HG03457 (cell line): ENCODE data around the gene OTUB2.

ENCODE experiments used
- ATAC-seq: cut with Tn5 transposase; IDR thresholded peaks from one replicate; pipeline ENCODE4 v1.9.1; 2021; ENCODE audit warnings: moderate number of reproducible peaks; ENCODE audit not compliant: unreplicated experiment

OTUB2 gene

DNA sequence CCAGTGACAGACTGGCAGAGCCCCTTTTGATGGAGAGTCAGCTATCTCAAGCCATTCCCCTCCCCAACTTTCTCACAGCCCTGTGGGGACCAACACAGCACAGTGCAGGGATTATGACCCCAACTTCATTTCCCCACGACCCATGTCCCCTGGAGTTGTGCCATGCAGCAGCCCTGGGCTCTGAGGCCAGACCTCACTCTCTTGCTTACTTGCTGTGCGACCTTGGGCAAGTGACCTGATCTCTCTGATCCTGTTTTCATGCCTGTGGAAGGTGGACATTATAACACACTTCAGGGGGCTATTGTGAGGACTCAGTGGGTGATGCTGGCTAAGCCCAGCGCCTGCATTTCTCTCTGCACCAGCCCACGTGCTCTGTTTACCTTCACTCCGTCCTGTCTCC, 14.1 kb downstream of the OTUB2 start:
- ATAC-seq: no peak

DNA sequence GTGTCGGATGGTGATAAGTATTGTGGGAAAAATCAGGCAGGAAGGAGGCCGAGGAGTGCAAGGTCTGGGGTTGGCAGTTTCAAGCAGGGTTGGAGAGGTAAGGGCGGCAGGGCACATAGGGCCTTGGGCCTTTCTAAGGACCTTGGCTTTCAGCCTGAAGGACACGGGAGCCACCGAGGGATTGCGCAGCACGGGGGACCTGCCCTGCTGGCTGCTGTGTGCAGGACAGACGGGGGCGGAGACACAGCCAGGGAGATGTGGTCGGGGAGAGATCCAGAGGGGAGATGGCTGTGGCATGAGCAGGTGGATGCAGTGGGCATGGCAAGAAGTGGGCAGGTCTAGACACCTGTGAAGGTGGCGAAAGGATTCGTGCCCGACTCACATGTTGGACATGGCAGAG, 14.7 kb downstream of the OTUB2 start:
- no peak for ATAC-seq

DNA sequence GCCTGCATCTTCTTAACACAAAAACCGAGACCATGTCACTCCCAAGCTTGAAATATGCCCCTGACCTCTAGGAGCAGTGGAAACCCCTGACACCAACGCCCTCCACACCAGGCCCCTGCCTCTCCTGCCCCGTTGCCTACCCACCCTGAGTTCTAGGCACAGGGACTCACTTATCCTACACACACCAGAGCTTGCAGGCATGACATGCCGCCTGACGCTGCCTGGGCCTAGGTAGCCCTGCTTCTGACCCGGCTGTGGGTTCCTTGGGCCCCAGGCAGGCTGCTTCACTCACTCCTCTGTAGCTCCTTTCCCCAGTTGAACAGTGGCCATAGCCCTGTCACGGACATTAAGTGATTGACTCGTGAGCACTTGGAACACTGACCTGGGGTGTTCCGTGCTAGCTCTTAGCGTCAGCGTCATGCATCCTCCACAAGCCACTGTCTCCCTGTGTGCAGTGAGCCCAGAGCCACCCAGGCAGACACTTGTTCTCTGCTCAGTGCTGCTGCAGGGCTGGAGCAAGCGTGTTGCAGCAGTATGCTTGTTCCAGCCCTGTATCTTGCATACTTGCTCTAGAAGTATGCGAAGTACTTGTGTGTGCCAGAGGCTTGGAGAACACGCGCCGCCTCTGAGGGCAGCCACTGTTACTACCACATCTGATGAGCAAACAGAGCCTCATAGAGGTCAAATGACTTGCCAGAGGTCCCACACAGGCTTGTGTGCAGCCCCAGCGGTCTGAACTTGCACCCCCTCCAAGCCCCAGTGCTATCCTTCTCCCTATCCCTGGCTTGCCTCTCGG, 15.6 kb downstream of the OTUB2 start:
- no peak for ATAC-seq

DNA sequence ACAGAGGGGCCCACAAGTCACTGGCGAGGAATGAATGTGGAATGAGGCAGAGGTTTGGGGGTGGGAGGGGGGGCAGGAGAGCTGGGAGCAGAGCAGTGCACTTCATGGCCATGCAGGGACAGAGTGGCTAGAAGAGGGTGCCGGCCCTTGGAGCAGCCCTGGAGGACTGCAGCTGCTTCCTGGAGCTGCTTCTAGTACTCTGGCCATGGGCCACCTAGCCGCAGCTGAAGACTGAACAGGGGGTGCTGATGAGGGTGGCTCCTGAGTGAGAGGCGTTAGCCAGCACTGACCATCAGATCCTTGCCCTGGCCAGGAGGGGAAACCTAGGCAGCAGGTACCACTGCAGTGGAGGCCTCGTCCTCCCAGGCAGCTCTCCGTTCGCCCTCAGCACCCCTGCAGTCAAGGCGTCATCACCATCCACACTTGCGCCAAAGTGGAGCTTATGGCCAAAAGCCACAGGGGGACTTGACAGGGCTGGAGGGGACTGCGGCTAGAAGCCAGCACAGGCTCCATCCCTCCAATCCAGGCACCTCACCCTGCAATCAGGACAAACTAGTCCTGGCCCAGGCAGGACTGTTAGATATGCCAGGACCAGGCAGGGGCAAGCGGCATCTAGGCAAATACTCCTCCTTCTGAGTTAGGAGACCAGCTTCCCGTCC, 16.4 kb downstream of the OTUB2 start:
- no peak for ATAC-seq

DNA sequence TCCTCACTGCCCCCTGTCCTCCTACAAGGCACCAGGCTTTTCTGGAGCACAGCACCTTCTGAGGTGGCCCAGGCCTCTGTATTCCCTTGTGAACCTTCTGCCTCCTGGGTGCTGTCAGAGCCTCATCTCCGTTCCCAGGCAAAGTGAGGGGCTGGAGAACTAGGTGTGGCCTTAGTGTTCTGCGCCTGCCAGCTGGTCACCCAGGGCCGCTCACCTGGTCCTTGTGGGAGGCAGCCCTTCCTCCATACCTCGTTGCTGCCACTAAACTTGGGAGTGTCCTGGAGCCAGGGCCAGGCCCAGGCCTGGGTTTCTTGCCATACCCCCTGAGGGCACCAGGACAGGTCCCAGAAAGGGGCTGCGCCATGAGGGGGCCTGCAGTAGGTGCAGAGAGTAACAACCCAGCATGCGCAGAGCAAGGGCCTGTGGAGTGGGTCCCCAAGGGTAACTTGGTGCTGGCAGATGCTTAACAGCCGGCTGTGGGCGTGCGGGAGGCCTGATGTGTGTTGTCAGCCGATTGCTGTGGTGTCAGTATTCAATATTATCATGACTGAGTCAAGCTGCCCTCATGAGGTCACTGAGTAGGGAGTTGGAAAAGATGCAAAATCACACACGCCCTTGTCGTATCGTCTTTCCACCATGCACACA, 17.1 kb downstream of the OTUB2 start:
- no peak for ATAC-seq

DNA sequence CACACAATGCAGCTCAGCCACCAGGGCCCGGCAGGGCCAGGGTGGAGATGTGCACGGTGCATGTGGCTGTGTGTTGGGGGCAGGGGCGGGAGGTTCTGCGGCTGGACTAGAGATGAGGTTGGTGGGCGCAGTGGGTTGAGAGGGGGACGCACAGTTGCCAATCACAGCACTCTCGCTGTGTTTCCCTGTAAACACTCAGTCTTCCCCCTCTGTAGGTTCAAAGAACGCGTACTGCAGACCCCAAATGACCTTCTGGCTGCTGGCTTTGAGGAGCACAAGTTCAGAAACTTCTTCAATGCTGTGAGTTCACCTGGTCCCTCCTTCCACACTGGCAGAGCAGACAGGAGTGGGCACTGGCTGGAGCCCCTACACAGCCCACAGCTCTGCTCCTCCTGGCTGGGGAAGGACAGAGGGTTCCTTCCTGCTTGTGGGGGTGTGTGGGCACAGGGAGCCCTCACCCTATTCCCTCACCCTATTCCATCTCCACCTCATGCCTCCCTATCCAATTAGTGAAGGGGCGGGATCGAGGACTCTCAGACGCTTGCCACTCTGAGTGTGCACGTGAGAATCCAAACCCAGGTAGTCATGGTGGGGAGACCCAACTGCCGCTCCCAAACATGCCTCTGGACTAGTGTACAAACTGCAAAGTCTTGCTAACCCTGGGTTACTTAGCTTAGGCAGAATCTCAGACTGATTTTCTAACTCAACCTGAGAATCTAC, 17.8 kb downstream of the OTUB2 start:
- ATAC-seq: no peak

DNA sequence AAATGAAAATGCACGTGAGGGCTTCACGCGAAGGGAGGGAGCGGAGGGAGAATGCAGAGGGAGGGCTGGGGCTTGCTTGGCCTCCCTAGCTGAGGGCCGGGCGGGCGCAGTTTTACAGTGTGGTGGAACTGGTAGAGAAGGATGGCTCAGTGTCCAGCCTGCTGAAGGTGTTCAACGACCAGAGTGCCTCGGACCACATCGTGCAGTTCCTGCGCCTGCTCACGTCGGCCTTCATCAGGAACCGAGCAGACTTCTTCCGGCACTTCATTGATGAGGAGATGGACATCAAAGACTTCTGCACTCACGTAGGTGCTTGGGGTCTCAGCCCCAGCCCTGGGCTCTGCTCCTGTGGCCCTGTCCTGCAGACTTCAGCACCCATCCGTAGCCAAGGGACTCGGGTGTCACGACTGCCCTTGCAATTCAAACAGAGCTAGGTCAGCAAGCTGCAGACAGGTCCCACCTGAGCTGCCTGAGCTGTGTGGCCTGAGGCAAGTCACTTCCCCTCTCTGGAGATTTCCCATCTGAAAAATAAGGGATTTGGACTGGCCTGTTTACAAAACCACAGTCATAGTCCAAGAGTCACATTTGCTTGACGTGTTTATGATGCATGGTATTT, 18.4 kb downstream of the OTUB2 start:
- no peak for ATAC-seq

DNA sequence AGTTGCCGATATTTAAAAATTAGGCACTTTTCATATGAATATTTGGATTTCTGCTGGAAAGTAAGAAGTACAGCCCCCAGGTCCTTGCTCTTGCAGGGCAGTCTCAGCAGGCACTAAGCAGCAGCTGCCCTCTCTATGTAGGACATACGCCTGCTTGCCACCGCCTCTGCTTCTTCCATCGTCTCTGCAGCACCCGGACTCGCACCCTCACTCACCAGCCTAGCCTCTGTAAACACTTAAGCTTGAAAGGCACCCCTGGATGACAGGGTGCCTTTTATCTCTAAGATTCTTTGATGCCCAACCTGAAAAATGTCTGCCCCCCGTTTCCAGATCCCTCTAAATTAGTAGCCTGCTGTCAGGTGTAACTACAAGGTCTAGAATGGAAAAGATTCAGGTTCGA, 19.0 kb downstream of the OTUB2 start:
- ATAC-seq: no peak

DNA sequence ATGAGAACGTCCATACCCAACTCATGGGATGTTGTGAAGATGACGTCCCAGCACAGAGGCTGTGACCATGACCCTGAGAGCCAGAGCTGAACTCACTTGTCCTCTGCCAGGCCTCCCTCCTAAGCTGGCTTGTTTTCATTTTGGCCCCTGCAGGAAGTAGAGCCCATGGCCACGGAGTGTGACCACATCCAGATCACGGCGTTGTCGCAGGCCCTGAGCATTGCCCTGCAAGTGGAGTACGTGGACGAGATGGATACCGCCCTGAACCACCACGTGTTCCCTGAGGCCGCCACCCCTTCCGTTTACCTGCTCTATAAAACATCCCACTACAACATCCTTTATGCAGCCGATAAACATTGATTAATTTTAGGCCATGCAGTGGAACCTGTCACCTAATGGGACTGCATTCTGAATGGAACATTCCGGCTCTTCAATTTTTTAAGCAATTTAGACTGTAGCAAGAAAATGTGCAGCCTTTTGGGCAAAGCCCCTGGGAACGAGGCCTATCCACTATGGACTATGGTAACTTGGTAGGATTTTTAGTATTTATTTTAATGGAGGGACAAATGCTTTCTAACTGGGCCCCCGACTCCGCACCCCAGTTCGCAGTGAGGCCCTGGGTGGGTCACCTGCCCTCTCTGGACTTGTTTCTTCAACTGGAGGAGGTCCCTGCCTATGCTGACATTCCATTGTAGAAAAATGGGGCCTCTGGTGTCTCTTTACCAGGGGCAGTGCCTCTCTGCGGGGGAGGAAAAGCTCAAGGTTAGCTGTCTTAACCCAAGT, 19.6 kb downstream of the OTUB2 start:
- no peak for ATAC-seq

DNA sequence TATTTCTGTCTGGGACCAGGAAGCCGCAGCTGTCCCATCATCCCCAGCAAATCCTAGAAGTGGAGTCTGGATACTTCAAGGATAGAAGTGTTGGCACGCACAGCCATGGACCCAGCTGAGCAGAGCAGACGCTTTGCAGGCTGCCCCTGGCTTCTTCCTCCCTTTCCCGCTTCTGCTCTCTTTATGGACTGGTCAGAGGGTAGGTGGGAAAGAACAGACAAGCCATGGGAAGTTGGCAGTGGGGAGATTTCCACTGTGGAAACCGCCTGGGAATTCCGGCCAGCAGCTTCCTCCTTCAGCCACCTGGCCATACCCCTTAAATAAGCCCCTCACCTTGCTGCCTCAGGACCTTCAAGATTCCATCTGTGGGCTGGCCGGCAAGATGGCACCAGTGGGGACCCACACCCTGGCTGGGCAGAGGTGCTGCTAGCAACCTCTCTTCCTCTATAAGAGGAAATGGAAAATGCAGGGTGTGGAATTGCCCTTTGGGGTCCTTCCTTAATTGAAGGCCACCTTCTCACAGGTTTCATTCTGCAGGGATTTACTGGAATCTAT, 20.6 kb downstream of the OTUB2 start:
- no peak for ATAC-seq

DNA sequence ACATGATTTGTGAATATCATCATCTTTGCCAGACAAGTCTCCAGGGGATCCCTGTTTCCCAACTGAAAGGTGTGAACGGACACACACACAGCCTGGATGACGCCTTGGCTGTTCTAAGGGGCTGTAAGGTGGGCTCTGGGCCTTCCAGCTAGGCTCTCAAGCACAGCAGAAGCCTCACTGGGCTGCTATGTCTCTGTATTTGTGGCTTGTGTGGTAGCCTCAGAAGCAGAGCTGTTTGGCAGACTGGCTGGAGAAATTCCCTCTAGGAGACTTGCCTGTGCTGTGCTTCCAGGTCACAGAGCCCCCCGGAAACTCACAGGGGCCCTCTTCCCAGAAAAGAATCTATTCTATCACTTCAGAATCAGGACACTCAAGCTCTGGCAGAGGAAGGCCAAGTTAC, 21.4 kb downstream of the OTUB2 start:
- ATAC-seq: no peak

DNA sequence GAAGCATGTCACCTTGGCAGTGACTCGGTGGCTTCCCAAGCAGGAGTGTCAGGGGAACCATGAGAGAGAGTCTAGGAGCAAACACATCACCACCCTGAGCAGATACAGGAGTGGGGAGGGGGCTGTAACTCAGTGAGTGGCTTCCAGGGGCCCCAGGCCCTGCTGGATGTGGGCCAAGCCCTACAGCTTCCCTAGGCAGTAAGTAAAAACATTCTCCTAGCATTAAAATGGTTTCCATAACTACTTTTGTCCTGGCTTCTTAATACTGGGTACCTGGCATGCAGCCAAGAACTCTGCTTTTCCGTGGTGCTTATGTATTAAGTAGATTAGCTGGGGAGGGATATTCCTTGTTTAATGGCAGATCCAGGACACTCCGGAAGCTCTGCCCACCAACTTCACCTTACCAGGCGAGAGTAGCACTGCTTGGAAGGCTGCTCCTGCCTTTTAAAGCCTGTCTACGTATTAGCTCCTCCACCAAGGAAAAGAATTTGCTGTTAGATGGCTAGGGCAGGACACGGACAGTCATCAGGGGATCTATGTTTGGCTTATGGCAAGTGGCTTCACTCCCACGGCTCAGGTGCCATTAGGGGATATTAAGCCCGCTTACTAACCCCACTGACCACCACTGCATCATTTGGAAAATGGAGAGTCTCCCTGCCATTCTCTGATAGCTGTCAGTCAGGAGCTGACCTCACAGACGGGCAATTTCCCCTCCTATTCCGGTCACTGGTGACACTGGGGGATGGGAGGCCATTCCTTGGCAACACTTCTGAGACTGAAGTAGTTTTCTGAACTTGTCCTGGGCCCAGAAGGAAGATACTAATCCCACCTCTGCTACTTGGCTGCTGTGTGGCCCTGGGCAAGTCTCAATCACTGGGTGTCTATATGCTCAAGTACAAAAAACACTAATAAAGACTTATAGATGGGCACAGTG, 22.8 kb downstream of the OTUB2 start:
- no peak for ATAC-seq

DNA sequence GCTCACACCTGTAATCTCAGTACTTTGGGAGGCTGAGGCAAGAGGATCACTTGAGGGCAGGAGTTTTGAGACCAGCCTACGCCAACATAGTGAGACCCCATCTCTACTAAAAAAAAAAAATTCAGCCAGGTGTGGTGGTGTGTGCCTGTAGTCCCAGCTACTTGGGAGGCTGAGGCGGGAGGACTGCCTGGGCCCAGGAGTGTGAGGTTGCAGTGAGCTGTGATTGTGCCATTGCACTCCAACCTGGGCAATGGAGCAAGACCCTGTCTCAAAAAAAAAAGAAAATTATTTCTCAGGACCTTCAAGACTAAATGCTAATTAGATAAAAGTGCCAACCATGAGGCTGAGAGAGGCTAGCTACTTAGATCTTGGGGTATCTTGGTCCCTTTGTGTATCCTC, 23.5 kb downstream of the OTUB2 start:
- no peak for ATAC-seq

DNA sequence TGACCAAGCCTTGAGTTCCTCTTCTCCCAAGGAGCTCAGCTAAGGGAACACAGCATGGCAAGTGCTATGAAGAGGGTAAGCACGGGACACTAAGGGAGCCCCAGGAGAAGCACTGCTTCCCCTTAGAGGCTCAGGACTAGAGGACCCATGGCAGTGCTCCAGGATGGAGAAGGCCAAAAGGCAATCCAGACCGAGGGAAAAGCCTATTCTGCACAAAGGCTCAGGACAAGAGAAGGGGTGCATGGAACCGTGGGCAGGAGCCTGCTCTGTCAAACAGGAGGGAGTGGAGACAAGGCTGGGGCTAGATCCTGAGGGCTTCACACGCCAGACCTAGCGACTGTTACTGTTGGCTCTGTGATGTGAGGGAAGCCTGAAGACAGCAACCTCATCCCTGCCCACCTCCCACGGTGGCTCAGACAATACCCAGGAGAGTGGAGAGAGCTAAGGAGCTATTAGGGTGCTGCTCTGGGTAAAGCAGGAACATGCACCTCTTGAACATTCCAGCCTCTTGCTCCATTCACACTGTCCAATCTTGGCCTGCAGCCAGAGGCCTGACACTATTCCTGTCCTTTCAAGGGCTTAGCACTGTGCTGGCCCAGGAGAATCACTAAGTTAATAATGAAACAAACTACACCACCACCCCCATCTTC, 24.2 kb downstream of the OTUB2 start:
- no peak for ATAC-seq

DNA sequence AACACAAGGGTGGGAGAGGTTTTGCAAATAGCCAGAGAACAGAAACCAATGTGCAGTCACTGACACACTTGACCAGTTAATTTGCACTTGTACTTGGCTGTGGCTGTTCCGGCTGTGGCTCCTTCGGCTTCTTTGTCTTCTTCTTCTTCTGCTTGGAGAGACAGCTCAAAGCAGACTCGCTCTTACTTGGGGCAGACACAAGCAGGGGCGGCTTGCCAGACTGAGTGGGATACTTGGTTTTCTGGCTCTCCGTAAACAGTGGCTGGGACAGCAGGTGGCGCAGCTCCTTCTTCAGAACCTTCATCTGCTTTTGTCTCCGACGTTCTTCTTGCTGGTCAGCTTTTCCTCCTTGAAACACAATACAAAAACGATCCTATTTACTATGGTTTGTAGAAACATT, 25.0 kb downstream of the OTUB2 start:
- ATAC-seq: no peak

DNA sequence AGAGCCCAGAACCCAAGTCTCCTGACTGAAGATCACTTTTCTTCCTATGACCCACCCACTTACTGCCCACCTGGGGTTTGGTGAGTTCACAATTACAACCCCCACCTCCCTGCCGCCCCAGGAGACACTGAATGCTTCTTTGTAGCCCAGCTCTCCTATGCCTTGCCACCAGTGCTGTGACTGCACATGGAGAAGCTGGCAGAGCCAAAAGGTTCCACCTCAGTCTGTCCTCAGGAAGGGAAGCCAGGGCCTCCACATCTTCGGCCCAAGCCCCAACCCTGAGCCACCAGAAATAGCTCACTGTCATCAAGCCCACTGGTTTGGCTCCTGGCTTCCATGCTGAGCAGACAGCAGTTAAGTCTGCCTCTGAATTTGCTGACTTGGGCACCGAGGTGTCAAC, 25.6 kb downstream of the OTUB2 start:
- no peak for ATAC-seq

DNA sequence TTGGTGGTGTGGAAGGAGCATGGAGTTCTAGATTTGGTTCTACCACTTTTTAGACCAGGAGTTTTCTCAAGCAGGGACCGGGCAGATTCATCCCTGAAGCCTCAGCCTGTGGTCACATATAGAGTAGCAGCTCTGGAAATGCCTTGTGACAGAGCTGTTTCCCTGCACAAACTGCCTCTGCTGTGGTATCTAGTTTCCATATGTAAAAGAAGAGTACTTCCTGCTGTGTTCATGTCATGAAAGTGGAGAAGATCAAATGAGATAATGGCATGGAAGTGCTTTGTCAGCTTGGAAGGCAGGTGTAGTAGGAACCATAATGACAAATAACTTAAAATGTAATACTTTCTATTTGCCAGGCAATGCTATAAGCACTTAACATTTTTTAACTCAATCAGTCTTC, 26.1 kb downstream of the OTUB2 start:
- ATAC-seq: no peak

DNA sequence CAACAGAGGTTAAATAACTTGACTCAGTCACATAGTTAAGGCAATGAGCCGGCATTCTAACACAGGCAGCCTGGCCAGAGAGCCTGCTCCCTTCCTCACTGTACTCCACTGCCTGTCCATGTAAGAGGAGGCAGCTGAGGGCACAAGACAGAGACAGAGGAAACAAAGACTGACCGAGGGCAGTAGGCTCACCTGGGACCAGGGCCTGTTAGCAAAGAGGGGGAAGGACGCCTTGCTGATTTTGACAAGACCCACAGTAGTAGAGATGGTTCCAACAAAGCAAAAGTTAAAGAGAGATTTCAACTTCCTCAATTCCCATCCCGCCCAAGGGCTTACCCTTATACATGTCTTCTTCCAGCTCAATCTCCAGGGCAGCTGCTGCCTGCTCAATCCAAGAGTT, 26.5 kb downstream of the OTUB2 start:
- no peak for ATAC-seq

DNA sequence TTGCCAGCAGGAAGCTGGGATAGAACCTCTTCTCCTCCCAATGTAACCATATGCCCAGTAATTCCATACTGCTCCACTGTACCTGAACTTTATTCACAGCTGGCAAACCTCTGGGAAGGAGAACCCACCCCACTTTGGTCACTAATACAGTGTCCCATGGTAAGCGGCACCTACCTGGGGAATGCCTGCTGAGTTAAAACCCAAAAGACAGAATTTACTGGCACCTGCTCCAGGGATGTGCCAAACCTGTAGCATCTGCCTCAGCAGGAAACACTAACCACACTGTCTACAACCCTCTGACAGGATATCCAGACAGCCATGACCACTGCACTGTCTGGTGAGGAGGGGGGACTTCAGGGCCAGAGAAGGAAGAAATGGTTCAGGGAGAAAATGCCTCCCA, 28.3 kb downstream of the OTUB2 start:
- ATAC-seq: no peak
